Umbilical cord (tissue), 2 donors: ENCODE measurements around the gene FBXL12. TPM values are rescaled to one million over a fixed set of nuclear protein-coding genes. Genes with fewer than 3 reads are reported as not detected.
A peak's percentile ranks its signal among the peaks of the same experiment; 100 is the strongest.
"Not testable (repeated sequence)": the region's sequence is repeated elsewhere in the genome, so short reads cannot be mapped to it uniquely, and the experiment has no call there.

Experiments
- DNase-seq: peaks from one replicate; pipeline ENCODE4 v3.0.0-alpha.2; 2015; ENCODE audit warnings: low spot score
- total RNA-seq: library from RNA; depleted of rRNA; stranded (reverse); fragments of >200 nt; gene quantifications from one replicate; pipeline ENCODE4 v1.2.3, GENCODE V29; 2014; ENCODE audit warnings: low replicate concordance; ENCODE audit not compliant: insufficient read depth

FBXL12 gene
- total RNA-seq, 1 donor from 2014 or later, result 15.2 TPM

- DNase-seq, result peak; percentile 97
Observed at GRCh38 chr19:9792206-9793070, 26.4 kb downstream of the FBXL12 start.

DNA sequence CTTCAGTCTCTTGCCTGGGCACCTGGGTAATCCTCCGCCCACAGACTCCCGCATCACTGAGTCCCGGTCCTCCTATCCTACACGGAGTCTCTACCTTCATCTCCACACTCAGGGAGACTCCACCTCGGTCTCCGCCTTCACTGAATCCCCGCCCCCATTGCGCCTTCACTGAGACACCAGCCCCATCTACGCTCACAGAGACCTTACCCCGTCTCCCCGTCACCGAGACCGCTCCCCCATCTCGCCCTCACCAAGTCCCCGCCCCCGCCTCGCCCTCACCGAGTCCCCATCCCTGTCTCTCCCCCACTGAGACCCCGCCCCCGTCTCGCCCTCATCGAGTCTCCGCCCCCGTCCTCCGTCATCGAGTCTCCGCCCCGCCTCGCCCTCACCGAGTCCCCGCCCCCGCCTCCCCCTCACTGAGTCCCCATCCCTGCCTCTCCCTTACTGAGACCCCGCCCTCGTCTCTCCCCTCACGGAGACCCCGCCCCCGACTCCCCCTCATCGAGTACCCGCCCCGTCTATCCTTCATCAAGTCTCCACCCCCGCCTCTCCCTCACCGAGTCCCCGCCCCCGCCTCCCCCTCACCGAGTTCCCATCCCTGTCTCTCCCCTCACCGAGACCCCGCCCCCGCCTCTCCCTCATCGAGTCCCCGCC, 27.2 kb downstream of the FBXL12 start:
- no peak for DNase-seq

- peak; percentile 40 for DNase-seq
Observed at GRCh38 chr19:9791073-9791367, 27.9 kb downstream of the FBXL12 start.

- DNase-seq, result peak; percentile 65
Observed at GRCh38 chr19:9789579-9789978, 29.3 kb downstream of the FBXL12 start.

DNA sequence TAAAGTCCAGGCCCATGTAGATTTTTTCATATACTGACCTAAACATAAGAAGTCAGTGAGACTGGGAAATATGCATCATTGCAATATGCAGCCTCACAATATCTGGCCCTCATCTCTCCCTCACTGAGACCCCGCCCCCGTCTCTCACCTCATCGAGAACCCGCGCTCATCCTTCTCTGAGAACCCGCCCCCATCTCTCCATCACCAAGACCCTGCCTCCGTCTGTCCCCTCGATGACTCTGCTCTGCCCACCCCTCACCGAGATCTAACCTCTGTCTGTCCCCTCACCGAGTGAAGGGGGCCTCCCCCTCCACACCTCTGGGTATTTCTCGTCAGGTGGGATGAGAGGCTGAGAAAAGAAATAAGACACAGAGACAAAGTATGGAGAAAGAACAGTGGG, 29.8 kb downstream of the FBXL12 start:
- no peak for DNase-seq

- not testable (repeated sequence) for DNase-seq
Observed at GRCh38 chr19:9788604-9789003, 30.3 kb downstream of the FBXL12 start.

- DNase-seq, result no peak
Observed at GRCh38 chr19:9786819-9787218, 32.1 kb downstream of the FBXL12 start.

DNA sequence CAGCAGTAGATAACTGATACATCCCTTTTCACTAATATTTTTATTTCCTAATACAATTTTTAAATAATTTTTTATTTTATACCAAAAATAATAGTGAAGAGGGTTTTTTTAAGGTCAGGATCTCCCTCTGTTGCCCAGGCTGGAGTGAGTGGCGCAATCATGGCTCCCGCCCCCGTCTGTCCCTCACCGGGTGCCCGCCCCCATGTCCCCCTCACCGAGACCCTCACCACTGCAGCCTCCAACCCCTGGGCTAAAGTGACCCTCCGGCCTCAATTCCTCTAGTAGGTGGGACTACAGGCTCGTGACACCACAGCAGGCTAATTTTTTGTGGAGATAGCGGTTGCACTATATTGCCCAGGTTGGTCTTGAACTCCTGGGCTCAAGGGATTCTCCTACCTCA, 32.5 kb downstream of the FBXL12 start:
- DNase-seq, result no peak

GRCh38 chr19:9785367-9786331, 33.2 kb downstream of the FBXL12 start:
- peak; percentile 97 for DNase-seq

- DNase-seq, result not testable (repeated sequence)
Observed at GRCh38 chr19:9784163-9784496, 34.7 kb downstream of the FBXL12 start.

DNA sequence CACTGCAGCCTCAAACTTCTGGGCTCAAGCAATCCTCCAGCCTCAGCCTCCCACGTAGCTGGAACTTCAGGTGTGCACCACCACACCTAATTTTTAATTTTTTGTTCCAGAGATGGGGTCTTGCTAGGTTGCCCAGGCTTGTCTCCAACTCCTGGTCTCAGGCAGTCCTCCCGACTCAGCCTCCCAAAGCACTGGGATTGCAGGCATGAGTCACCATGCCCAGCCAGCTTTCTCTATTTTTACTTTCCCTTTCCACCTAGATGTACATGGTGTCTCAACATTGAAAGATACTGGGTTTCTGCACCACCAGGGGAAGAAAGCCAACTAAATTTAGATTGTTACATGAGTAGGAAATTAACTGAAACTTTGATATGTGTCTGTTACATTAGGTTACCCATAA, 36.5 kb downstream of the FBXL12 start:
- no peak for DNase-seq

GRCh38 chr19:9768175-9769112, 50.4 kb downstream of the FBXL12 start, which contains the start of gene ZNF846:
TSS of gene ZNF846 (minus strand) at chr19:9768738. CDS start at chr19:9764950, 3,788 bp downstream.
- peak; percentile 98 for DNase-seq

Other genes starting within 250 kb of the FBXL12 start
- 47.2 TPM for gene ZNF121, start 234.6 kb downstream of the FBXL12 start, total RNA-seq
- gene ZNF561, start 197.8 kb downstream of the FBXL12 start, total RNA-seq, result 33.7 TPM
- gene ZNF562, start 144.0 kb downstream of the FBXL12 start, total RNA-seq, result 35.9 TPM
- gene ZNF846, start 50.3 kb downstream of the FBXL12 start, total RNA-seq, result 27.9 TPM
- 115 TPM for gene UBL5, start 8.8 kb upstream of the FBXL12 start, total RNA-seq
- gene PIN1, start 16.2 kb upstream of the FBXL12 start, total RNA-seq, result 40.7 TPM
- not detected for gene OLFM2, start 117.4 kb upstream of the FBXL12 start, total RNA-seq
- gene COL5A3, start 191.4 kb upstream of the FBXL12 start, total RNA-seq, result 30.3 TPM
- gene RDH8, start 194.4 kb upstream of the FBXL12 start, total RNA-seq, result not detected